HG03565 (cell line): ENCODE data around the gene DMD.

ENCODE experiments used
- ATAC-seq: cut with Tn5 transposase; IDR thresholded peaks from one replicate; pipeline ENCODE4 v1.9.1; 2021; ENCODE audit warnings: mild to moderate bottlenecking, moderate library complexity; ENCODE audit not compliant: unreplicated experiment

Gene DMD

GRCh38 chrX:31550158-31550557 is 1661.2 kb downstream of the DMD start:
- ATAC-seq: no peak

GRCh38 chrX:31547816-31548215 is 1663.5 kb downstream of the DMD start:
- ATAC-seq: no peak

- no peak for ATAC-seq
Observed at GRCh38 chrX:31547416-31547815, 1663.9 kb downstream of the DMD start.

- ATAC-seq: no peak
Observed at GRCh38 chrX:31546126-31546525, 1665.2 kb downstream of the DMD start.

GRCh38 chrX:31545726-31546125 is 1665.6 kb downstream of the DMD start:
- ATAC-seq: no peak

- no peak for ATAC-seq
Observed at GRCh38 chrX:31545191-31545590, 1666.2 kb downstream of the DMD start.

- ATAC-seq: no peak
Observed at GRCh38 chrX:31543634-31544033, 1667.7 kb downstream of the DMD start.

GRCh38 chrX:31542566-31542965 is 1668.8 kb downstream of the DMD start:
- ATAC-seq: no peak

- ATAC-seq: no peak
Observed at GRCh38 chrX:31540313-31540712, 1671.0 kb downstream of the DMD start.

GRCh38 chrX:31527455-31528126 is 1683.8 kb downstream of the DMD start:
- no peak for ATAC-seq

GRCh38 chrX:31523884-31524536 is 1687.3 kb downstream of the DMD start:
- ATAC-seq: no peak

GRCh38 chrX:31522760-31523159 is 1688.6 kb downstream of the DMD start:
- ATAC-seq: no peak

- ATAC-seq: no peak
Observed at GRCh38 chrX:31521941-31522340, 1689.4 kb downstream of the DMD start.

- ATAC-seq: no peak
Observed at GRCh38 chrX:31516527-31516926, 1694.8 kb downstream of the DMD start.

GRCh38 chrX:31508338-31508737 is 1703.0 kb downstream of the DMD start:
- no peak for ATAC-seq

- no peak for ATAC-seq
Observed at GRCh38 chrX:31506928-31507327, 1704.4 kb downstream of the DMD start.

- no peak for ATAC-seq
Observed at GRCh38 chrX:31506360-31506759, 1705.0 kb downstream of the DMD start.

- no peak for ATAC-seq
Observed at GRCh38 chrX:31500921-31501320, 1710.4 kb downstream of the DMD start.

GRCh38 chrX:31499109-31499508 is 1712.2 kb downstream of the DMD start:
- no peak for ATAC-seq

- ATAC-seq: no peak
Observed at GRCh38 chrX:31497086-31497485, 1714.3 kb downstream of the DMD start.

- ATAC-seq: no peak
Observed at GRCh38 chrX:31487951-31488350, 1723.4 kb downstream of the DMD start.

- no peak for ATAC-seq
Observed at GRCh38 chrX:31483336-31483735, 1728.0 kb downstream of the DMD start.

GRCh38 chrX:31480696-31481095 is 1730.7 kb downstream of the DMD start:
- no peak for ATAC-seq
